Esophagus muscularis mucosa (tissue), 4 donors: ENCODE data around the gene HLA-DQA1.
"Not testable (repeated sequence)": the region's sequence is repeated elsewhere in the genome, so short reads cannot be mapped to it uniquely, and the experiment has no call there.

Experiments
- CTCF ChIP-seq, 3 experiments: fragments of 200-600 bp in 2 of 3; fragments of 450-650 bp in 1 of 3; sonication (generic) in 2 of 3; IDR thresholded peaks; one replicate each; pipeline ENCODE4 v1.5.1; 2017 to 2019; ENCODE audit warnings: antibody characterized with exemption in 3 of 3, mild to moderate bottlenecking in 2 of 3, moderate library complexity in 1 of 3
- EP300 ChIP-seq: sonication (generic); formaldehyde crosslinking; IDR thresholded peaks from one replicate; pipeline ENCODE4 v1.6.1; 2017; ENCODE audit warnings: antibody characterized with exemption
- POLR2A ChIP-seq: fragments of 450-650 bp; IDR thresholded peaks from one replicate; pipeline ENCODE4 v1.6.1; 2017; ENCODE audit warnings: antibody characterized with exemption, moderate library complexity, mild to moderate bottlenecking, low read depth
- POLR2AphosphoS5 ChIP-seq, 2 donors: sonication (generic); formaldehyde crosslinking; IDR thresholded peaks; one replicate each; pipeline ENCODE4 v1.6.1; 2017; ENCODE audit warnings: antibody characterized with exemption in 2 of 2

DNA sequence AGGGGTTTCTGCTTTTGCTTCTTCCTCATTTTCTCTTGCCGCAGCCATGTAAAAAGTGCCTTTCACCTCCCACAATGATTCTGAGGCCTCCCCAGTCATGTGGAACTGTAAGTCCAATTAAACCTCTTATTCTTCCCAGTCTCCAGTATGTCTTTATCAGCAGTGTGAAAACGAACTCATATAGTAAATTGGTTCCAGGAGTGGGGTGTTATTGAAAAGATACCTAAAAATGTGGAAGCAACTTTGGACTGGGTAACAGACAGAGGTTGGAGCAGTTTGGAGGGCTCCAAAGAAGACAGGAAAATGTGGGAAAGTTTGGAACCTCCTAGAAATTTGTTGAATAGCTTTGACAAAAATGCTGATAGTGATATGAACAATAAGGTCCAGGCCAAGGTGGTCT, 34.7 kb downstream of the HLA-DQA1 start:
- not testable (repeated sequence) for TF ChIP-seq POLR2A; POLR2AphosphoS5 (IDR thresholded peaks at IDR 0.05); CTCF (IDR thresholded peaks at IDR 0.05); EP300
